GM23248 (cell line): ENCODE results near the gene PLXND1.
"Not testable (repeated sequence)": the region's sequence is repeated elsewhere in the genome, so short reads cannot be mapped to it uniquely, and the experiment has no call there.

Source experiments
- EZH2 ChIP-seq: fragments of 200-600 bp; sonication (generic); IDR thresholded peaks from 2 replicates; pipeline ENCODE4 v1.6.1; 2018; ENCODE audit warnings: antibody characterized with exemption, mild to moderate bottlenecking; ENCODE audit not compliant: insufficient read depth, poor library complexity, severe bottlenecking
- EZH2phosphoT487 ChIP-seq: fragments of 200-600 bp; sonication (generic); IDR thresholded peaks from 2 replicates; pipeline ENCODE4 v1.6.1; 2018; ENCODE audit warnings: antibody characterized with exemption, moderate library complexity, mild to moderate bottlenecking, low read depth; ENCODE audit not compliant: insufficient read depth

- not testable (repeated sequence) for TF ChIP-seq EZH2, EZH2phosphoT487
Observed at GRCh38 chr3:129610794-129611445, 4.4 kb upstream of the PLXND1 start.
